B cell (primary cell): ENCODE results near the gene PWWP2B. TPM values are rescaled to one million over a fixed set of nuclear protein-coding genes. Genes with fewer than 3 reads are reported as not detected.

ENCODE experiments used
- ATAC-seq: fragments of 200-7000 bp; cut with Tn5 transposase; one replicate; pipeline ENCODE4 v1.10.0; 2021; ENCODE audit warnings: low read depth, mild to moderate bottlenecking, moderate number of reproducible peaks, moderate library complexity
- CTCF ChIA-PET: fragments of 350-600 bp; sonication (Branson Sonifier 250); formaldehyde crosslinking; loops from one replicate; lab custom pipeline; 2021; ENCODE audit warnings: antibody characterized with exemption, inconsistent platforms; lab: Charles Lee
- POLR2A ChIA-PET: fragments of 350-600 bp; sonication (Branson Sonifier 250); formaldehyde crosslinking; loops from one replicate; lab custom pipeline; 2021; ENCODE audit warnings: antibody characterized with exemption; lab: Charles Lee
- DNase-seq: peaks from one replicate; pipeline ENCODE4 v3.0.0; 2013
- H2AFZ ChIP-seq: 2 replicates; pipeline ENCODE4 v1.6.1; 2012; ENCODE audit warnings: mild to moderate bottlenecking, low read depth, low read length; ENCODE audit not compliant: insufficient read depth, poor library complexity, severe bottlenecking
- H3K27ac ChIP-seq, 2 donors: 1 replicate in 1 of 2; 2 replicates in 1 of 2; pipeline ENCODE4 v1.5.1; 2012 to 2013; ENCODE audit warnings: low read length in 2 of 2, mild to moderate bottlenecking in 2 of 2, moderate library complexity in 1 of 2
- H3K27me3 ChIP-seq, 4 experiments: fragments of 200-600 bp in 1 of 4; sonication (generic) in 1 of 4; replicated peaks in 1 of 4; 1 replicate in 2 of 4; 2 replicates in 2 of 4; pipeline versions ENCODE4 v1.6.1 to v1.7.0; 2013 to 2016; ENCODE audit warnings: low read length in 3 of 4, mild to moderate bottlenecking in 2 of 4, mixed read lengths in 1 of 4, moderate library complexity in 1 of 4; ENCODE audit not compliant: insufficient read depth in 4 of 4, control insufficient read depth in 3 of 4; ENCODE audit errors: control extremely low read depth in 1 of 4
- H3K36me3 ChIP-seq, 2 experiments: replicated peaks in 1 of 2; 1 replicate in 1 of 2; 2 replicates in 1 of 2; pipeline versions ENCODE4 v1.6.1 to v1.7.1; 2013; ENCODE audit warnings: low read length in 1 of 2; ENCODE audit not compliant: insufficient read depth in 2 of 2, control insufficient read depth in 1 of 2; ENCODE audit errors: control extremely low read depth in 1 of 2, extremely low read depth in 1 of 2
- H3K4me1 ChIP-seq, 2 donors: fragments of 200-600 bp in 1 of 2; sonication (generic) in 1 of 2; 1 replicate in 1 of 2; 2 replicates in 1 of 2; pipeline versions ENCODE4 v1.5.1 to v1.6.1; 2013 to 2017; ENCODE audit warnings: low read length in 2 of 2; ENCODE audit not compliant: control insufficient read depth in 2 of 2, insufficient read depth in 2 of 2
- H3K4me2 ChIP-seq: replicated peaks from 2 replicates; pipeline ENCODE3; 2012; ENCODE audit warnings: mild to moderate bottlenecking, low read depth, low read length; ENCODE audit not compliant: poor library complexity, severe bottlenecking
- H3K4me3 ChIP-seq, 5 experiments: fragments of 200-600 bp in 1 of 5; sonication (generic) in 1 of 5; 1 replicate in 3 of 5; 2 replicates in 2 of 5; pipeline versions ENCODE4 v1.5.1 to v1.7.0; 2011 to 2016; ENCODE audit warnings: low read length in 4 of 5, mild to moderate bottlenecking in 4 of 5, low read depth in 2 of 5, control low read depth in 1 of 5, moderate library complexity in 1 of 5; ENCODE audit not compliant: insufficient read depth in 1 of 5; ENCODE audit errors: control extremely low read depth in 1 of 5, extremely low read depth in 1 of 5
- H3K79me2 ChIP-seq: fragments of 200-600 bp; sonication (generic); one replicate; pipeline ENCODE4 v1.6.0; 2016; ENCODE audit warnings: low read length; ENCODE audit not compliant: control insufficient read depth, insufficient read depth
- H3K9ac ChIP-seq: fragments of 200-600 bp; sonication (generic); 2 replicates; pipeline ENCODE4 v1.6.1; 2017; ENCODE audit warnings: mild to moderate bottlenecking, low read length, moderate library complexity
- H3K9me3 ChIP-seq, 3 donors: one replicate each; pipeline versions ENCODE4 v1.6.1 to v1.7.1; 2013; ENCODE audit warnings: low read length in 2 of 3; ENCODE audit not compliant: control insufficient read depth in 2 of 3, insufficient read depth in 1 of 3; ENCODE audit errors: control extremely low read depth in 1 of 3
- H4K20me1 ChIP-seq: 2 replicates; pipeline ENCODE4 v1.6.0; 2012; ENCODE audit warnings: mild to moderate bottlenecking, low read length; ENCODE audit not compliant: insufficient read depth, control insufficient read depth, poor library complexity, severe bottlenecking
- H3K27ac Mint-ChIP-seq: one replicate; pipeline ENCODE4 v1.8.0; 2021; ENCODE audit warnings: mixed read lengths
- H3K27me3 Mint-ChIP-seq: one replicate; pipeline ENCODE4 v1.8.0; 2021; ENCODE audit warnings: mixed read lengths
- H3K4me1 Mint-ChIP-seq: one replicate; pipeline ENCODE4 v1.8.0; 2021; ENCODE audit warnings: mixed read lengths
- H3K4me3 Mint-ChIP-seq: one replicate; pipeline ENCODE4 v1.8.0; 2021; ENCODE audit warnings: mixed read lengths
- H3K9me3 Mint-ChIP-seq: one replicate; pipeline ENCODE4 v1.8.0; 2022; ENCODE audit warnings: mixed read lengths; ENCODE audit not compliant: insufficient read depth
- EZH2 ChIP-seq: IDR thresholded peaks from 2 replicates; pipeline ENCODE4 v1.6.1; 2012; ENCODE audit warnings: borderline replicate concordance, low read depth, mild to moderate bottlenecking, moderate library complexity, low read length; ENCODE audit not compliant: insufficient read depth, poor library complexity, severe bottlenecking
- WGBS: methylation state at CpG from one replicate; pipeline ENCODE4 v1.1.5; 2013; ENCODE audit warnings: missing lambda C conversion rate; ENCODE audit not compliant: insufficient coverage; 5-methylcytosine and 5-hydroxymethylcytosine counted together
- intact Hi-C: fragments of 100-400 bp; cut with micrococcal nuclease; formaldehyde crosslinking; loops from one replicate; pipeline ENCODE4 v1.10.0; 2022
- polyA plus RNA-seq: library from polyadenylated mRNA; depleted of rRNA; stranded (reverse); fragments of >200 nt; gene quantifications from 2 replicates; pipeline ENCODE4 v1.2.3, GENCODE V29; 2012
- total RNA-seq, 2 donors: library from RNA; stranded (reverse); fragments of 120-200 nt in 1 of 2; gene quantifications; 1 replicate in 1 of 2; 2 replicates in 1 of 2; pipeline versions ENCODE4 v1.2.3 to v1.2.4, GENCODE V29; 2013 to 2022
- TF ChIP-seq, protein P1 (sequence below): fragments of 200-600 bp; IDR thresholded peaks from one replicate; pipeline ENCODE4 v1.8.0; 2022; ENCODE audit warnings: antibody characterized with exemption, mild to moderate bottlenecking

PWWP2B gene
- total and polyA plus RNA-seq, 2 donors (not counting 1 experiment from before 2014, with no cell fraction given): 13.6 to 34.4 TPM

DNA sequence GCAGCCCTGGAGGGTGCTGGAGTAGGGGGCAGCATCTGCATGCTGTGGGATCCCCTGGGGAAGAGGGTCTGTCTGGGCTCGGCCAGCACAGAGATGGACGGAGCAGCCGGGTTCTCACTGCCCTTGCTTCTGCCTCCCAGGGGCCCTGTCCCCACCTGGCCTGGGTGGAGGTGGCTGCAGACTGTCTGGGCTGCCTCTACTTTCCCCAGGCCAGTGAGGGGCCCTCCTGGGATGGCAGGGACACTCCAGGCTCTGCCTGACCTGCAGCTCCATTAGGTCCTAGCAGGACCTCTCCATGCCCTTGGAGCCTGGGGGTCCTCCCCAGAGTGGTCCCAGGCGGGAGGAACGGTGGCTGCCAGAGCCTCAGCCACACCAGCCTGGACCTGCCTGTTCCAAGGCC lies 63.7 kb downstream of the PWWP2B start:
- TF ChIP-seq, protein P1, sequence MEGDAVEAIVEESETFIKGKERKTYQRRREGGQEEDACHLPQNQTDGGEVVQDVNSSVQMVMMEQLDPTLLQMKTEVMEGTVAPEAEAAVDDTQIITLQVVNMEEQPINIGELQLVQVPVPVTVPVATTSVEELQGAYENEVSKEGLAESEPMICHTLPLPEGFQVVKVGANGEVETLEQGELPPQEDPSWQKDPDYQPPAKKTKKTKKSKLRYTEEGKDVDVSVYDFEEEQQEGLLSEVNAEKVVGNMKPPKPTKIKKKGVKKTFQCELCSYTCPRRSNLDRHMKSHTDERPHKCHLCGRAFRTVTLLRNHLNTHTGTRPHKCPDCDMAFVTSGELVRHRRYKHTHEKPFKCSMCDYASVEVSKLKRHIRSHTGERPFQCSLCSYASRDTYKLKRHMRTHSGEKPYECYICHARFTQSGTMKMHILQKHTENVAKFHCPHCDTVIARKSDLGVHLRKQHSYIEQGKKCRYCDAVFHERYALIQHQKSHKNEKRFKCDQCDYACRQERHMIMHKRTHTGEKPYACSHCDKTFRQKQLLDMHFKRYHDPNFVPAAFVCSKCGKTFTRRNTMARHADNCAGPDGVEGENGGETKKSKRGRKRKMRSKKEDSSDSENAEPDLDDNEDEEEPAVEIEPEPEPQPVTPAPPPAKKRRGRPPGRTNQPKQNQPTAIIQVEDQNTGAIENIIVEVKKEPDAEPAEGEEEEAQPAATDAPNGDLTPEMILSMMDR: no peak
- TF ChIP-seq EZH2: no peak
- ATAC-seq (no peak), DNase-seq (no peak)
- CTCF ChIA-PET: interaction anchor here (1.0 to 5.0 kb wide), 7 partner anchors 16 to 193 kb away, joined by 3 to 59 read pairs (median 13); no protein-coding TSS in a partner anchor
- Mint-ChIP-seq H3K4me3 (no peak overlapping the region), H3K4me1 (peaks cover 2% of the 10 kb centered on the region), H3K27ac (no peak overlapping the region), H3K27me3 (no peaks in the 10 kb centered on the region), H3K9me3 (no peaks in the 10 kb centered on the region)
- intact Hi-C loops: no loop called here
- no peak overlapping the region for H2AFZ ChIP-seq
- H4K20me1 ChIP-seq: no peaks in the 10 kb centered on the region
- no peaks in the 10 kb centered on the region for H3K9me3 ChIP-seq
- no peak overlapping the region for H3K9ac ChIP-seq
- POLR2A ChIA-PET: no interaction called here
- no peak overlapping the region for H3K4me2 ChIP-seq
- H3K27ac ChIP-seq: no peak overlapping the region
- 97% methylated on average over 5 of the region's 5 CpGs for WGBS
- H3K4me3 ChIP-seq: no peak overlapping the region
- H3K27me3 ChIP-seq: peaks cover 0 to 5% (median 0%) of the 10 kb centered on the region in 4 experiments
- no peaks in the 10 kb centered on the region for H3K36me3 ChIP-seq
- no peaks in the 10 kb centered on the region for H3K79me2 ChIP-seq
- peaks cover 4% of the 10 kb centered on the region in 2 donors for H3K4me1 ChIP-seq

DNA sequence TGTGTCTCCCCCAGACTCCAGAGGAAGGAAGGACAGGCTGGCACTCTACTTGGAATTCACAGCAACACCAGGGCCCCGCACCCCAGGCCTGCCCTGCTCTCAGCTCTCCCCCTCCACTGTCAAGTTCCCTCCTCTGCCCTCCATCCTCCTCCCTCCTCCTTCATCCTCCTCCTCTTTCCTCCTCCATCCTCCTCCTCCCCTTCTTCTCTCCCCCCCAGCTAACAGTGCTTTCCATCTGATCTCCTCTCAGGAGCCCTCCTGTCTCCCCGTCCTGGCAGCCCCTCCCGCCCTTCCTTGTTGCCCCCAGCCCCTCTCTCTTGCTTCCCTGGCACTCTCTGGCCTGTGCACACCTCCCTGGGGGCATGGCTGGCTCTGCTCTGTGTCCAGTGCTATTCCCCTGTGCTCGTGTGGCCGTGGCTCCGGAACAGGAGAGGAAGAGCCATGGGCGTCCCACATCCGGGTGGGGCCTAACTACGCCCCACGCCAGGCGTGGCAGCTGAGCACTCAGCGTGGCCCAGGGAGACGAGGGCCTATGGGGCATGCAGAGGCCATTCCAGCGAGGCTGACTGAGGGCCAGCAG lies 64.2 kb downstream of the PWWP2B start:
- ChIA-PET CTCF (interaction anchor here (1.0 to 5.0 kb wide), 4 partner anchors 89 to 178 kb away, joined by 3 to 59 read pairs (median 9); no protein-coding TSS in a partner anchor), POLR2A (no interaction called here)
- H2AFZ ChIP-seq: no peak overlapping the region
- H3K4me3 Mint-ChIP-seq: no peak overlapping the region
- H3K4me1 ChIP-seq: peaks cover 4% of the 10 kb centered on the region in 2 donors
- intact Hi-C loops: no loop called here
- no peak for ATAC-seq
- no peak for DNase-seq
- 88% methylated on average over 12 of the region's 14 CpGs for WGBS
- no peaks in the 10 kb centered on the region for H3K9me3 ChIP-seq
- peaks cover 0 to 5% (median 0%) of the 10 kb centered on the region in 4 experiments for H3K27me3 ChIP-seq
- TF ChIP-seq EZH2: no peak
- TF ChIP-seq, protein P1: no peak
- no peak overlapping the region for H3K4me2 ChIP-seq
- H3K9me3 Mint-ChIP-seq: no peaks in the 10 kb centered on the region
- no peak overlapping the region for H3K4me3 ChIP-seq
- no peaks in the 10 kb centered on the region for H3K79me2 ChIP-seq
- H3K27ac ChIP-seq: no peak overlapping the region
- no peak overlapping the region for H3K9ac ChIP-seq
- no peak overlapping the region for H3K27ac Mint-ChIP-seq
- H3K27me3 Mint-ChIP-seq: no peaks in the 10 kb centered on the region
- no peaks in the 10 kb centered on the region for H3K36me3 ChIP-seq
- no peaks in the 10 kb centered on the region for H4K20me1 ChIP-seq
- peaks cover 2% of the 10 kb centered on the region for H3K4me1 Mint-ChIP-seq
